ENCODE data around the gene RPS6KA2.

DNA sequence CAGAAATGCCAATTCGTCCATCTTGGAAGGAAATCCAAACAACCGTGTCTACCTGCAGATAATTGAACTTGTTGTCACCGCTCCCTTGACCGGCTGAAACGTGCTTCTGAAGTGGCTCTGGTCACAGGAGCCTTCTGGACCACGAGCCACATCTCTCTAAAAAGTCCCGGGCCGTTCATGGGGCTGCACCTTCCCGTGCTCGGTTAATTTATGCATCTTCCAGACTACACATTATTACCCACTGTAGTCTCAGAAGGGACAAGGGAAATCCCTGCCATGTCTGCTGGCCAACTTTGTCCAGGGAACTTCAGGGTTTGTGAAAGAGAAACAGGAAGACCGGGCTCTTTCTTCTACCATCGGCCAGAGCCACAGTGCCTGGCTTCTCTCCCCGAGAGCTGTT is 180.9 kb downstream of the RPS6KA2 start:
- TF ChIP-seq, protein P1, sequence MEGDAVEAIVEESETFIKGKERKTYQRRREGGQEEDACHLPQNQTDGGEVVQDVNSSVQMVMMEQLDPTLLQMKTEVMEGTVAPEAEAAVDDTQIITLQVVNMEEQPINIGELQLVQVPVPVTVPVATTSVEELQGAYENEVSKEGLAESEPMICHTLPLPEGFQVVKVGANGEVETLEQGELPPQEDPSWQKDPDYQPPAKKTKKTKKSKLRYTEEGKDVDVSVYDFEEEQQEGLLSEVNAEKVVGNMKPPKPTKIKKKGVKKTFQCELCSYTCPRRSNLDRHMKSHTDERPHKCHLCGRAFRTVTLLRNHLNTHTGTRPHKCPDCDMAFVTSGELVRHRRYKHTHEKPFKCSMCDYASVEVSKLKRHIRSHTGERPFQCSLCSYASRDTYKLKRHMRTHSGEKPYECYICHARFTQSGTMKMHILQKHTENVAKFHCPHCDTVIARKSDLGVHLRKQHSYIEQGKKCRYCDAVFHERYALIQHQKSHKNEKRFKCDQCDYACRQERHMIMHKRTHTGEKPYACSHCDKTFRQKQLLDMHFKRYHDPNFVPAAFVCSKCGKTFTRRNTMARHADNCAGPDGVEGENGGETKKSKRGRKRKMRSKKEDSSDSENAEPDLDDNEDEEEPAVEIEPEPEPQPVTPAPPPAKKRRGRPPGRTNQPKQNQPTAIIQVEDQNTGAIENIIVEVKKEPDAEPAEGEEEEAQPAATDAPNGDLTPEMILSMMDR (IDR thresholded peaks at IDR 0.05) = no peak
- no peak for TF ChIP-seq ZFX (IDR thresholded peaks at IDR 0.05; ENCODE audit: borderline replicate concordance)

Measured in 22Rv1 (cell line).